OCI-LY7 (cell line): ENCODE results near the gene METTL24.

Experiments
- EZH2phosphoT487 ChIP-seq: fragments of 200-600 bp; sonication (generic); IDR thresholded peaks from 2 replicates; pipeline ENCODE4 v1.6.1; 2018; ENCODE audit warnings: low read depth, borderline replicate concordance, mild to moderate bottlenecking, mixed run types, antibody characterized with exemption, low read length, moderate library complexity, mixed read lengths
- TF ChIP-seq, protein P1 (sequence below): fragments of 200-600 bp; sonication (generic); conservative IDR thresholded peaks from 2 replicates; pipeline ENCODE4 v1.5.1; 2014; ENCODE audit warnings: mild to moderate bottlenecking, antibody characterized with exemption, low read length, moderate library complexity, mixed read lengths

DNA sequence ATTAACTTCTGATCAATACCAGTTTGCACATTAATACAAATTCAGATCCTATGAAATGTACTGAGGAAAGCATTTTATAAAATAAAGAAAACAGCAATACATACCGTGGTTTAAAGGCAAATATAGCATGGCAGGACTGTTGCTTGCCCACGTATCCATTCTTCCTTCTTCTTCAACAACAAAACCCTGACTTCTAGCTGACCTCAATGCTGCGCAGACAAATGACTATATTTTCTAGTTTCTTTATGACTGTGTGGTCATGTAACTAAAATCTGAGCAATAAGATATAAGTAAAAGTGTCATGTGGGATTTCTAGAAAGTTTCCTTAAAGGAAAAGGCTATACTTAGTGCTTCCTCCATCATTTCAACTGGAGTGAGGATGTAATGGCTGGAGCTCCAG lies 92.9 kb downstream of the METTL24 start:
- TF ChIP-seq, protein P1, sequence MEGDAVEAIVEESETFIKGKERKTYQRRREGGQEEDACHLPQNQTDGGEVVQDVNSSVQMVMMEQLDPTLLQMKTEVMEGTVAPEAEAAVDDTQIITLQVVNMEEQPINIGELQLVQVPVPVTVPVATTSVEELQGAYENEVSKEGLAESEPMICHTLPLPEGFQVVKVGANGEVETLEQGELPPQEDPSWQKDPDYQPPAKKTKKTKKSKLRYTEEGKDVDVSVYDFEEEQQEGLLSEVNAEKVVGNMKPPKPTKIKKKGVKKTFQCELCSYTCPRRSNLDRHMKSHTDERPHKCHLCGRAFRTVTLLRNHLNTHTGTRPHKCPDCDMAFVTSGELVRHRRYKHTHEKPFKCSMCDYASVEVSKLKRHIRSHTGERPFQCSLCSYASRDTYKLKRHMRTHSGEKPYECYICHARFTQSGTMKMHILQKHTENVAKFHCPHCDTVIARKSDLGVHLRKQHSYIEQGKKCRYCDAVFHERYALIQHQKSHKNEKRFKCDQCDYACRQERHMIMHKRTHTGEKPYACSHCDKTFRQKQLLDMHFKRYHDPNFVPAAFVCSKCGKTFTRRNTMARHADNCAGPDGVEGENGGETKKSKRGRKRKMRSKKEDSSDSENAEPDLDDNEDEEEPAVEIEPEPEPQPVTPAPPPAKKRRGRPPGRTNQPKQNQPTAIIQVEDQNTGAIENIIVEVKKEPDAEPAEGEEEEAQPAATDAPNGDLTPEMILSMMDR, result no peak
- TF ChIP-seq EZH2phosphoT487, result no peak
